GM21786 (cell line): Measurements from ENCODE around the gene MET.
"Not testable (repeated sequence)": the region's sequence is repeated elsewhere in the genome, so short reads cannot be mapped to it uniquely, and the experiment has no call there.

ENCODE experiments used
- ATAC-seq: cut with Tn5 transposase; IDR thresholded peaks from one replicate; pipeline ENCODE4 v1.9.1; 2021; ENCODE audit not compliant: unreplicated experiment

The MET gene

DNA sequence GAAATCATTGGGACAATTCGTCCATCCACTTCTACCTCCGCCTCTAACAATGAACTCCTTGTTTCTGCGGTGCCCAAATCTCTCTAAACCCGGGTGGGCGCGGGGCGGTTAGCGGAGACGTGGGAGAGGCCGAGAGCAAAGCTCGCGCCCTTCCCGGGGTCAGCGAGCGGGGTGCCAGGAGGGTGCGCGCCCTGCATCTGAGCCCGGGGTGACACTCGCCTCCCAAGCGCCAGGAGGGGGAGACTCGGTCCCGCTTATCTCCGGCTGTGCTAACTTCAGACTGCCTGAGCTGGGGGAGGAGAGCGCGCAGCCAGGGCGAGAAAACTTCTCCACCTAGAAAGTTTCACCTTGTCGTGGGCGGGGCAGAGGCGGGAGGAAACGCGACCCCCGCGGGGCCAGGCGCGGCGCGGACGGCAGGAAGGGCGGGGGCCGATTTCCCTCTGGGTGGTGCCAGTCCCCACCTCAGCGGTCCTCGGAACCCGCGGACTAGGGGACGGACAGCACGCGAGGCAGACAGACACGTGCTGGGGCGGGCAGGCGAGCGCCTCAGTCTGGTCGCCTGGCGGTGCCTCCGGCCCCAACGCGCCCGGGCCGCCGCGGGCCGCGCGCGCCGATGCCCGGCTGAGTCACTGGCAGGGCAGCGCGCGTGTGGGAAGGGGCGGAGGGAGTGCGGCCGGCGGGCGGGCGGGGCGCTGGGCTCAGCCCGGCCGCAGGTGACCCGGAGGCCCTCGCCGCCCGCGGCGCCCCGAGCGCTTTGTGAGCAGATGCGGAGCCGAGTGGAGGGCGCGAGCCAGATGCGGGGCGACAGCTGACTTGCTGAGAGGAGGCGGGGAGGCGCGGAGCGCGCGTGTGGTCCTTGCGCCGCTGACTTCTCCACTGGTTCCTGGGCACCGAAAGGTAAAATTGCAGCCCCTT is at the start of gene MET:
Gene MET (plus strand): TSS at position 516 of the 915 bp plus-strand sequence. CDS start 26,889 bp downstream, outside the sequence.
- peak; percentile 84 for ATAC-seq

- no peak for ATAC-seq
Observed at GRCh38 chr7:116626886-116627285, 45.1 kb upstream of the MET start.

DNA sequence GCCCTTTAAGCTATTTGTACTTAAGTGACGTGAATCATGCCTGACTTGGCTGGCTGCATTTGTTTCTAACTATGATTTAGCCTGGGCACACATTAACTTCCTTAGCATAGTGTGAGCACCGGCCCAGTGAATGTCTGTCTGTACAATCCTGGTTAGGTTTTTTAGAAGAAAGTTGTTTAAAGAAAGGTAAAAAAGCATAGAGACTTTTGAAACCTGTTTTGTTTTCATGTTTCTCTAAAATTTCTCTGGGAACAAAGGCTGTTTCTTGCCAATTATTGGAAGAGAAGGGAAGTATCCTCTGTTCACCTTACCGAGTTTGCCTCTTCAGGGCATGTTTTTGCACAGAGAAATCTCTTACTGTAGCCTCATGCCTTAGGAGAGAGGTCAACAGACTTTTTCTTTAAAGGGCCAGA is 42.9 kb upstream of the MET start:
- no peak for ATAC-seq

DNA sequence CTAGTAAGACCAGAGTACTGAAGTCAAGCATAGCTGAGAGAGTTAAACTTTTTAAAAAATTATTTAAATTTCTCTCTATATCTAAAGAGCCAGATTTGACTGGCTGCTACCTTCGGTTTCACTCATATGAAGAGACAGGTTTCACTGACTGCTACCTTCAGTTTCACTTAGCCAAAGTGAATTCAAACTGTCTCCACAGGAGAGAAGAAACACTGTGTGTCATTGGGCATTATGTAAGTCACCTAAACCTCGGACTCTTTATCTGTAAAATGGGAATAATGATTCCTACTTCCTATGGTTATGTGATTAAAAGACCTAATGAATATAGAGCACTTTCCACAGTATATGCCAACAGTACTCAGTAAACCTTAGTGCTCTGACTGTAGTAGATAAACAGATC is 41.6 kb upstream of the MET start:
- ATAC-seq: peak; percentile 96

DNA sequence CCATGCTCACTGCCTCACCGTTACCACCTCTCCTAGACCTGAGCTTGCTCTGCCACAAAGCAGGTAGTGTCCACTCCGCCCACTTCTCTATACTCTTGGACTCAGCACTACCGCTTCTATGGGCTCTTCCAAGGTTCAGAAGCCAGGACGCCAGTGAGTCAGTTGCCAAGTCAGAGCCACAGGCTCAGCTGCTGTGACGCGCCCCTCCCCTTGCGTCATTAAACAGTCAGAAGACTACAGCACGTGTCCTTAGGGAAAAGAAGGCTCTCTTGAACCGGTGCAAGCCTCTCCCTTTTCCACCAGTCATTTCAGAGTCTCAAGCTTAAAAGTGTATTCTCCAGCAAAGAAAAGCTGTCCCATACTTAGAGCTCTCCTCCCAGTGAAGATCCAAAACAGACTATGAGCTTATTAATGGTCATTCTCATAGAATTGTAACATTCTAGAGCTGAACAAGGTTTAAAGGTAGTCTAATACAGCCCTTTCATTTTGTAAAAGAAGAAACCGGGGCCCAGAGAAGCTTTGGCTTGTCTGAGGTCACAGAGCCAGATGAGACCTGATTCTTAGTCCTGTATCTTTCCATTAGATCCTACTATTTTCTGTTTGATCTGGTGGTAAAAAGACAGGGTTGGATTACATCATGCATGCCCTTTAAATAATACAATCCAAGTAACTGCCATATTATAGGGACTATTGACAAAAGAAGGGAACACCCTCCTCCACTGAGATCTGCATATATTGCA is 40.9 kb upstream of the MET start:
- ATAC-seq: no peak

- no peak for ATAC-seq
Observed at GRCh38 chr7:116631676-116632075, 40.3 kb upstream of the MET start.

GRCh38 chr7:116632384-116632783 is 39.6 kb upstream of the MET start:
- ATAC-seq: no peak

DNA sequence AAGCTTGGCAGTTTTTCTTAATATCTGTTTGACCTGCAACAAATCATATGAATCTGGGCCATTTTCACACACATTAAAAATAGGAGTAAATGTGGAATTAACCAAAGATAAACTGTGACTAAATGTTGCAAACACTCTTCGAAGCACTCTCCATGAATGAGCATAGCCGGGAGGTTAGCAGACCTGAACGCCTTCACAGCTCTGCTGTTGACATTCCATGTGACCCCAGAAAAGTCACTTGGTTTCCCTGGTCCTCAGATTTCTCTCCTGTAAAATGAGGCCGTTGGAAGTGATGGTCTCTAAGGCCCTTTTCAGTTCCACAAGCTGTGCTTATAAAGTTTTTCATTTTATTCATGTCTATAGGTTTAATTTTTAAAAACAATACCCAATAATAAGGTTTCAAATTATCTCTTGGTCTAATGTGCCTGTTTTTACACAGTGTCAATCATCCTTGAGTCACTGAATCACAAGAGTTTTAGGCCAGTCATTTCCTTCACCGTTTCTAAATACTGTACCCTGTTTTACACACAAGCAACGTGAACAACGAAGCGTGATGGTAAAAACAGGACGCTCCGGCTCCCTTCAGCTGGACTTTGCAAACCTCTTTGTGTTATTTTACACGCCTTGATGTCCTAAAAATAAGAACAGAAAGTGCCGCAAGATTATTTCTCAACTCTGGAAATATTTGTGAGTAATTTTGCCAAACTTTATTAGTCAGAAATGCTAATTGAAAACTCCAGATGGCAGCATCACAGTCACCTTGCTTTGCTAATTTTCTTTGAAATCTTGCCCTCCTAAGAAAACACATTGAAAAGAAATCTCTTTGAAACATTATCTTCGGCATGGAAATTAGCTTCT is 38.6 kb upstream of the MET start:
- no peak for ATAC-seq

- no peak for ATAC-seq
Observed at GRCh38 chr7:116636997-116637396, 35.0 kb upstream of the MET start.

- ATAC-seq: not testable (repeated sequence)
Observed at GRCh38 chr7:116638592-116638991, 33.4 kb upstream of the MET start.

GRCh38 chr7:116641551-116642153 is 30.3 kb upstream of the MET start:
- no peak for ATAC-seq

- not testable (repeated sequence) for ATAC-seq
Observed at GRCh38 chr7:116643148-116643547, 28.8 kb upstream of the MET start.

DNA sequence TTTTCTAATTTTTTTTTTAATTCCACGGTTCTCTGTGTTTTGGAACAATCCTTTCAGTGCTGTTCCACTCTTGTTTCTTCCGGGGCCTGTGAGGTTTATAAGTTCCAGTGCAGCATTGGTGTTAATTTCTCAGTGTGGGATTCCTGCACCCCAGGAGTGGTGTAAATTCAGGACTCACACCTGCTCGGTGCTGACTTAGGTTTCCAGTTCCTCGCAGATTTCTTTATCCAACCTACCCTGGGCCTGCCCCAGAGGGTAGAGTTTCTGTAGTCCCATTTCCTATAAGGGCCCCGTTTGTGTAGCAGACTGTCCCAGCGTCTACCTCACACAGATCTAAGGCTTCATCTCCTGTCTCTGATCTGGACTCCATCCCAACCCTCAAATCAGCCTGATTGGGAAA is 27.4 kb upstream of the MET start:
- ATAC-seq: no peak

- no peak for ATAC-seq
Observed at GRCh38 chr7:116647290-116647689, 24.7 kb upstream of the MET start.

GRCh38 chr7:116647861-116648260 is 24.1 kb upstream of the MET start:
- no peak for ATAC-seq

DNA sequence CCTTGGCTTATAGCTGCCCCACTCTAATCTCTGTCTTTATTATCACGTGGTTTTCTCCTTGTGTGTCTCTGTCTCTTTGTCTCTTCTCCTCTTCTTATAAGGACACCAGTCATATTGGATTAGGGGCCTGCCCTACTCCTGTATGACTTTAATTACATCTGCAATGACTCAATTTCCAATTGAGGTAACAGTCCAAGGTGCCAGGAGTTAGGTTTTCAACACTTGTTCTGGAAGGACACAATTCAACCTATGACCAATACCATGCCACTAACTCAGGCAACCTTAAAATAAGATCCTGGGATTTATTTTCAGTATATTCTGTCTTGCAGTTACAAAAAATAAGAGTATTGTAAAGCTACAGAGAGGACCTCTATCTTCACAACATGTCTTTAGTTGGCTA is 21.6 kb upstream of the MET start:
- no peak for ATAC-seq

DNA sequence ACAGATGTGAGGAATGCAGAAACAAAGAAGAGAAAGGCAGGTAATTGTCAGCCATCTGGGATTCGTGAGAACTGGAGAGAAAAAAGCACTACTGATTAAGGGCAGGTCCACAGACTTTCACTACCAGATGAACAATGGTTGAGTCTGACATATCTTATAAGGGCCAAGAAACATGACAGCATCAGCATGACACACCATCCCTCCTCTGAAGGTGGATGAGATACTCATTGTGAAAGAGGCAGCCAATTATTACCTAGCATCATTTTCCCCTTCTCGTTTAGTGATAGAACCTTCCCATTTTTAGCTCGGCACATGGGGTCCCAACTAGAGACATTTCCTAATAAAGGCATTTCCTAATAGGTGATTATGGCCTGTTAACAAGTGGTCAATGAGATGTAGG is 19.2 kb upstream of the MET start:
- ATAC-seq: no peak

- ATAC-seq: no peak
Observed at GRCh38 chr7:116653204-116653603, 18.8 kb upstream of the MET start.

- no peak for ATAC-seq
Observed at GRCh38 chr7:116653646-116654045, 18.4 kb upstream of the MET start.

GRCh38 chr7:116659248-116659647 is 12.7 kb upstream of the MET start:
- not testable (repeated sequence) for ATAC-seq

DNA sequence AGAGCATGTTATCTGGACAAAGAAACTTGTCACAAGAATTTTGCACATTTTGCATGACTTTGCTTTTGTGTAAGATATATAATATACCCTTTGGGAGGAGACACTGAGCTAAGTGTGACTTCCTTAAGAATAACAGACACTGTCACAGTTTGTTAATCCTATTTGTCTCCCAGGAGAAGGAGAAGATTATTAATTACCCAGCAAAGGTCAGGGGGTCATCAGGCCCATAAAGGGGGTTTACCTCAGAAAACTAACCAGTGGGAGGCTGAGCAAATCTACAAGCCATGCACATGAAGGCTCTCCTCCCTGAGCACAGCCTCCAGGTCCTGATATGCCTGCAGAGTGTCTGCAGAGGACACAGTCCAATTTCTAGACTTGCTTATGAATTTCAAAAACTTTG is 10.1 kb upstream of the MET start:
- no peak for ATAC-seq
